VCaP (cell line): ENCODE results near the gene HSD11B1.

ENCODE experiments used
- H3K27ac ChIP-seq: fragments of 450-650 bp; 2 replicates; pipeline ENCODE4 v1.5.1; 2017
- CTCF ChIP-seq: fragments of 450-650 bp; conservative IDR thresholded peaks from 2 replicates; pipeline ENCODE4 v1.5.1; 2017; ENCODE audit warnings: mild to moderate bottlenecking, moderate library complexity

HSD11B1 gene

GRCh38 chr1:209775678-209776077 lies 71.0 kb downstream of the HSD11B1 start:
- no peak for TF ChIP-seq CTCF
- H3K27ac ChIP-seq, result no peak overlapping the region

GRCh38 chr1:209777587-209777986 lies 72.9 kb downstream of the HSD11B1 start:
- TF ChIP-seq CTCF, result no peak
- H3K27ac ChIP-seq, result no peak overlapping the region

- no peak overlapping the region for H3K27ac ChIP-seq
- TF ChIP-seq CTCF, result no peak
These were observed 73.5 kb downstream of the HSD11B1 start for GRCh38 chr1:209778102-209778501.

- no peak overlapping the region for H3K27ac ChIP-seq
- TF ChIP-seq CTCF, result no peak
These were observed 75.6 kb downstream of the HSD11B1 start for GRCh38 chr1:209780268-209780667.

GRCh38 chr1:209783386-209783785 lies 78.7 kb downstream of the HSD11B1 start:
- peak overlapping the region; percentile 97; the same call in 1 of the 2 replicates for H3K27ac ChIP-seq
- no peak for TF ChIP-seq CTCF
